Left hindlimb (tissue), 1 donor: ENCODE results near the gene PARVA.

ENCODE experiments used
- DNase-seq: peaks from one replicate; pipeline ENCODE4 v3.0.0-alpha.2; 2018

The PARVA gene

GRCh38 chr11:12464303-12464702 lies 86.9 kb downstream of the PARVA start:
- DNase-seq: no peak

DNA sequence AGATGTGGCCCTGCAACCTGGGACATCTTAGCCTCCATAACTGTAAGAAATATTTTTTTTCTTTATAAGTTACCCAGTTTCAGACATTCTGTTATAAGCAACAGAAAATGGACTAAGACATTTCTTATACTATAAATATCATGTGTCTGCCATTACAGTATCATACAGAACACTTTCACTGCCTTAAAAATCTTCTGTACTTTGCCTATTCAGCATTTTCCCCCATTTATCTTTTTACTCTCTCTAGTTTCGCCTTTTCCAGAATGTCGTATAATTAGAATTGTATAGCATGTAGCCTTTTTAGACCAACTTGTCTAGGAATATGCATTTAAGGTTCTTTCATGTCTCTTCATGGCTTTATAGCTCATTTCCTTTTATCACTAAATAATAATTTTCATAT lies 88.0 kb downstream of the PARVA start:
- DNase-seq: no peak

DNA sequence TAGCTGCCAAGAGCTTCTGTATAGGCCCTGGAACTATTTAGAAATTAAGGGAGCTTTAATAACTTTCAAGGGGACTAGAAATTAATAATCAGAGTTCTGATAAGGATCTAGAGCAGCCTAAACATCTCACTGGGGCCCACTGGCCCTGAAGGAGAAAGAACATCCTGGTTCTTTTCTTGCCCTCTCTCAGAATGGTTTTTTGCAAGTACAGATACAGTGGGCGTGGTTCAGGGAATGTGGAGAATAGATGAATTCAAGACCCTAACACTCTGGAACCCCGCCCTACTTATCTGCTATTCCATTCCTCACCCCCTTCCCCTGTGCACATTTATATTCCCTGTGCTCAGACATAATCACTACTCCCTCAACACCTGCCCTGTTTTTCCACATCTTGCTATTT lies 90.2 kb downstream of the PARVA start:
- no peak for DNase-seq

- DNase-seq: peak; percentile 64
These were observed 92.1 kb downstream of the PARVA start for GRCh38 chr11:12469451-12469850.

GRCh38 chr11:12470236-12470635 lies 92.9 kb downstream of the PARVA start:
- no peak for DNase-seq

DNA sequence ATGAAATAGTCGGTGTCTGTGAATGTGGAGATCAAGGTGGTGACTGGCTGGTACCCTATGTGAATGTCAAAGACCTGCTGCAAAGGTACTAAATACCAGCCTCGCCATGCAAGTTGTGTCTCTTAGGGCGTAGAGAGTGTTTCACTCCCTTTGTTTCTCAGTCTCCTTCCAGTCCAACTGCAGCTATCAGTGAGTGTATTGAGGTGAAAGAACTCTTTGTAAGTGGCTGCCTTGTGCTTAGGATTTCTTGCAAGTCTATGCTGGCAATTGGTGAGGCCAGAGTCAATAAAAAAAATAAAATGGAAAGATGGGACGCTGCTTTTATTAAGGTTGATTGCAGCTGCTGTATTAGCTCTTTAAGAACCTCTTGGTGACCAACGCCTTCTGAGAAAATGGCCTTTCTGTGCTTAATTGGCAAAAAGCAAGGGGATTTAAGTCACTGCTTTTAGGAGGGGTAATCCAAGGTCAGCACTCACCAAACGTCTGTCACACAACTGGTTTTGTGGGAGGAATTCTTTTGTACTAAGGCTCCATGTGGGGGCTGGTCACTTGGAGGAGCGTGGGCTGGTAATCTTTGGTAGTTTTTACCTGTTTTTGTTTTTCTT lies 95.1 kb downstream of the PARVA start:
- no peak for DNase-seq

DNA sequence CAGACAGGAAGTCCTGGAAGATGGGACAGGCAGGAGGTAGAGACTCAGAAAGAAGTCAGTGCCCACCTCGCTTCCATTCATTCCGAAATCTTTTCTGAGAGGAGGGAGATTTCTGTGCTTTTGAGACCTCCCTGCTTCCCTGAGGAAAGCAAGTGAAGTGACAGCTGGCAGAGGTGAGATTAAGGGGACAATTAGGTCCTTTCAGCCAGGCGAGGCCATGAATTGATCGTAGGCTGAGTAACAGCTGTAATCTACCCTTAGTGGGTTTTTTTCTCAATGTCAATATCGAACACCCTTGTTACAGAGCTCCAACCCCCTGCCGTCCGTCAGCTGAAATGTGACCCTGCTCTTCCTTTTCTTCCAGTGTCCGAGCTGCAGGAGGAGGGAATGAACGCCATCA lies 96.0 kb downstream of the PARVA start:
- no peak for DNase-seq

DNA sequence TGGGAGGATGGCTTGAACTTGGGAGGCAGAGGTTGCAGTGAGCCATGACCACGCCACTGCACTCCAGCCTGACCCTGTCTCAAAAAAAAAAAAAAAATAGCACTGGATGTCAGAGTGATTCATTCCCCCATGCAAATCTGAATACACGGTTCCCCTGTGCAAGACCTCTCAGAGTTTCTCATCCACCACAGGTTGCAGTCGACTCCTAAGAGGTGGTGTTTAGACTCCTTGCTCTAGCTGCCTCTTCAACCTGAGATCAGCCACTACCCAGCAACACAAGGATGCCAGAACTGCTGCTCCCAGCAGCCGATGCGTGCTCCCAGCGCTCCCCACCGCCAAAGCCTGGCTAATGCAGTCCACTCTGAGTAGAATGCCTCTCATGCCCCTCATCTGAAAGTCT lies 97.5 kb downstream of the PARVA start:
- DNase-seq: no peak

DNA sequence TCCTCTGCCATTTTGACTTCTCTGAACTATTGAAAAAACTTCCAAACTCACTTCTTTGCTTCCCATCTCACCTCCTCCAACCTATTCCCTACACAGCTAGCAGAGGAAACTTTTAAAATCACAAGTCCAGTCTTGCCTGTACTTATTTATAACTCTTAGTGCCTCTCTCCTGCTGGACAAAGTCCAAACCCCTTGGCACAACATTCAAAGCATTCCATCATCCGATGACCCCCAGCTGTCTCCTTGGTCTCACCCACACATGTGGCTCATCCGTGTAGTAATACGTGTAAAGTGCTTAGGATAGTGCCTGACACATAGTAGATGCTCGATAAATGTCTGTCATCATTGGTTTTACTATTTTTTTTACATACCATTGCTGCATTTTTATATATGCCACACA lies 101.4 kb downstream of the PARVA start:
- DNase-seq: no peak

GRCh38 chr11:12480401-12480800 lies 103.0 kb downstream of the PARVA start:
- DNase-seq: no peak

- no peak for DNase-seq
These were observed 105.5 kb downstream of the PARVA start for GRCh38 chr11:12482839-12483238.

DNA sequence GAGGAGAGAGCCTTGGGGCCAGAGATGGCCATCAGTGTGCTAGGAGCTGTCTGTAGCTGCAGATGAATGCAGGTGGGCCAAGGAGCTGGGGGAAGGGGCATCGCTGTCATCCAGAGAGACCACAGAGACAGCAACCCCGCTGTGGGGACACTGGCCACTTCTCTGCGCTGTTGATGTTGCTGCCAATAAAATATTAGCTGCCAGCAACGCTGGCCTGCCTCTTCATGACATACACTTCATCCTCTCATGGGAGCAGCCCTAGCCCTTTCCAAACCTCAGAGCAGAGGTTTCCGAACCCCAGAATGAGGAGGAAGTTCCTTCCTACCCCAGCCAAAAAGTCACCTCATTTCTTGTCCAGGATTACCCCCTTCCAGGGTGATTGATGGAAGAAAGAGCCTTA lies 106.2 kb downstream of the PARVA start:
- DNase-seq: no peak

GRCh38 chr11:12485328-12485727 lies 108.0 kb downstream of the PARVA start:
- DNase-seq: no peak

DNA sequence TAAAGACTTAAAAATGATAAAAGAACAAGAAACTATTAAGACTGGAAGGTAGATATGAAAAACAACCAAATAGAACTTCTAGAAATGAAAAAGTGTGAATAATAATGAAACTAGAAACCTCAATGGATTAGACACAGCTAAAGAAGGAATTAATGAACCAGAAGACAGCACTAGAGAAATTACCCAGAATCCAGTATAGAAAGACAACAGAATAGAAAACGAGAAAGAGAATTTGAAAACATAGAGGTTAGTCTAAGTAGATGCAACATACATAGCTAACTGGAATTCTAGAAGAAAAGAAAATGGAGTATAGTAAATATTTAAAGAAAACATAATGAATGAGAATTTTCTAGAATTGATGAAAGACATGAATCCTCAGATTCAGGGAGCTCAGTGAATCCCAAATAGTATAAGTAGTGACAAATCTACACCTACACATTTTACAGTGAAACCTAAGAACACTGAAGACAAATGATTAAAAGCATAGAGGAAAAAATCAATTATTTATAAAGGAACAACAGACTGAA lies 111.9 kb downstream of the PARVA start:
- DNase-seq: no peak

GRCh38 chr11:12494699-12495098 lies 117.3 kb downstream of the PARVA start:
- no peak for DNase-seq

DNA sequence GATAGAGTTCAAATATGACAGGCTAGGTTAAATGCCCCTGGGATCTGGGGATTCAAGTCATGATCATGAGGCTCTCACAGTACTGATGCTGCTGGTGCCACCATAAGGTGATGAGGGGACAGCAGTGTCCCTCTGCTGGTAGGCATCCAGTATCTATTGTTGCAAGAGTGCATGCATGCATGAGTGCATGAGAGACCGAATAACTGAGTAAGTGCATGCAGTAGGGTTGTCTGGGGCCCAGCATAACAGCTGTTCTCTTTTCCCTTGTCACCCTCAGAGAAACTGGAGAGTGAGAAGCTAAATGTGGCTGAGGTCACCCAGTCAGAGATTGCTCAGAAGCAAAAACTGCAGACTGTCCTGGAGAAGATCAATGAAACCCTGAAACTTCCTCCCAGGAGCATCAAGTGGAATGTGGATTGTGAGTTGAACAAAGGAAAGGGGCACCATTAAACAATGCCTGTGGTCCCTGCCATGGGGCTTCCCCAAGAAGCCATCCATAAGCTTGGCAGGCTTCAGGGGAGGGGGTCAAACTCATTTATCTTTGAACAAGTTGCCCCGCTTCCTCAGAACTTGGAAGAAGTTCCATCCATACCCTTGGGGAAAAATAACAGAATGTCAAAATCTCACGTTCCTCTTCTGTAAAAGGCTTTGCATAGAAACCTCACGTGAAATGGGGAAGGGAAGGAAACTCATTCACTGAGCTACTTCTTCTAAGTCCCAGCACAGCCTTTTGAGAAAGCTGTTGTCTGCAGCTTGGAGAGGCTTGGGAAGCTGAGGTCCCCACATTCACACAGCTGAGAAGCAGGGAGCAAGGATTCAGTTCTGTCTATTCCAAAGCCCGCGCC lies 119.0 kb downstream of the PARVA start:
- DNase-seq: no peak

DNA sequence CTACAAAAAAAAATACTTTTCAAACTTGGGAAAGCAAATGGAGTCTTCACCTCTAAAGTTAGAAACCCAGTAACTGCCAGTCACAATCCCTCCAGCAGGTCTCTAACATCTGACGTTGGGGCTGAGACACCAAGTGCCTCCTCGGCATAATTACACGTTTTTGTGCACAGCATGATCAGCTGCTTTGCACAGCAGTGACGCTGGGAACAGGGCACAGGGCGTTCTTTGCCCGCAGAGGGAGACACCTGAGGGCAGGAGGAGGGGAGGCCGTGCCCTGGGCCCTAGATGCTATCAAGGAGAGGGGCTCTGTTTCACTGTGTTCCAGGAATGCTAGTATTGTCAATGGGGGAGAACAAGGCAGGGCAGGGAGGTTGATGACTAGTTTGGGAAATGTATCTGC lies 120.1 kb downstream of the PARVA start:
- DNase-seq: no peak

DNA sequence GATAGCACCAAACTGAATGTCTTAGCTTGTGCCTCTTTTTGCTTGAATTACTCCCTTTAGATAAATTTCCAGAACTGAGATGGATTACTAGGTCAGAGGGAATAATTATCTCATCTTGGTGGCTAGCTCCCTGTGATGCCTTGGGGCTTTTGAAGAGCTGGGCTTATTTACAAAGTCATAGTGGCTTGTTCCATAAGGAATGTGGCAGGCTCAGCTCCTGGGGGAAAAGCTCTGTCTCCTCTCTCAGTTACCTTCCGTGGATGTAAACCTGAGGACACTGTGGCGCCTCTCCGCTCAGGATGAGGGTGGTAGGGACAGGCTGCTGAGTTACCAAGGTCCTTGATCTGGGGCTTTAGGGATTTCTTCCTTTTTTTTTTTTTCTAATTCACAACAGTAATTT lies 121.7 kb downstream of the PARVA start:
- no peak for DNase-seq

DNA sequence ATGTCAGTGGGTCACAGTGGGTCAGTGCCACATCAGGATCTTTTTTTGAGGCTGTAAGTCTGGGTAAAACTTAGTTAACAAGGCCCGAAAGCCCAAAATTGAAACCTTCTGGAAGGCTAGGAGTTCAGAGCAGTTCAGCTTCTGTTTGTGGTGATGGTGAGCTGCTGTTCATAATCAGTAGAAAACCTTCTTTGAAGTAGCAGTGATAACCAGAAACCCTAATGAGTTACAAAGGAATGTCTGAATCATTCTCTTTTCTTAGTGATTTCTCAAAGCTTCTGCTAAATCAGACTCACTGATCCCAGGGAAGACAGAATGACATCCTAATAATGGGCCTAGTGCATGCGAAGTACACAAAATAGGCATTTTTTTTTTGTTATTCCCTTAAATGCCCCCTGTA lies 124.7 kb downstream of the PARVA start:
- no peak for DNase-seq

DNA sequence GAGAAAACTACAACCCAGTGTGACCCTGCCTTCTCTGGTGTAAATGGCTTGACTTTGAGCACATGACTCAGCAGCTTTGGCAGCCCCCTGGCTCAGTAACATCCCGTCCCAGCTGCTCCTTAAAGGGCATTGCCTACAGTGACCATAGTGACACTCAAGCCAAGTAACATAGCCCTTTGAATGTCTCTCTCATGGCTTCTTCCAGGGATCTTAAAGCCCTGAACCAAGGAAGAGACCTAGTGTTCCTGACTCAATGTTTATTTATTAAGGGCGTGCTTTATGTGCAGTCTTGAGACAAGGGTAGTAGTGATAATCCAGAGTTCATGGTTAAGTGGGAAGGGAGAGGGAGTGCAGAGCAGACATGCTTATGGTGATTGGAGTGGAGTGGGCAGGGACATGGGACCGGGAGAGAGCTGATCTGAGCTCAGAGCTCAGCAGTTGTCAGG lies 125.7 kb downstream of the PARVA start:
- DNase-seq: no peak

- DNase-seq: no peak
These were observed 126.5 kb downstream of the PARVA start for GRCh38 chr11:12503886-12504285.

DNA sequence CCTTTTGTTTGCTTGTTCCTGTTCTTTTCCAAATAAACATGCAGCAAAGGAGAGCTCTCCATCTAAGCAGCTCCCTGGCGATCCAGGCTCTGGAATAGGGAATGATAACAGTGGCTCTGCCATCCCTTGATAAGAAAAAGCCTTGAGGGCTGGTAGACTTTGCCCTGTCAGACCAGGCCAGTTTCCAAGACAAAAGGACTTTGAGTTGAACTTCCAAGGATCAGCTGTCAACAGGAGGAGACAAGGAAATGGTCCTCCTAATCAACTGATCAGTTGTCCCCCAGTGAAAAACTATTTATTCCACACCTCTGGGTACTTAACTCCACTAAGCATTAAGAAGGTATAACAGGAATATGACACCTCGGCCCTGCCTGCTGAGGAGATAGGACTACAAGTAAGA lies 127.8 kb downstream of the PARVA start:
- no peak for DNase-seq

DNA sequence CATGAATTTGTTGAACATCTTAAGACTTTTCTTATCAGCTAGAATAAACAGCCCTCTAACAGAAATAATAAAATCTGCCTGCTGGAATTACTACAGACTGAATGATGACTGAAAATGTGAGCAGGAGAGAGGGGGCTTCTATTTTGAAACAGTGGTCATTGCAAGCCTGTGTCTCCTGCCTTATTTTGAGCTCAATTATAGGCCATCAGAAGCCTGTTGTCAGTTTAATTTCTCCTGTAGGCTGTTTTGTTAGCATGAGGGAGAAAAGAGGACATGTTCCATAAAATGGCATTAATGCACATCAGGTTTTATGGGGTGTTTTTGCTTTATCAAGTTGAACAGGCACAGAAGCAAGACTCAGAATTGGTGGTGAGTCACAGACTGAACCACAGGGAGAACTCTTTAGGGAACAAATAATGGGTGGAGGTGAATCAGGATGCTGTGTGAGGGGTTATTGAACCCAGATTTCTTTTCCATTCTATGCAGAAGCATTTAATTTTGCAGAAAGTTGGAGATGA lies 129.1 kb downstream of the PARVA start:
- no peak for DNase-seq

GRCh38 chr11:12507391-12507790 lies 130.0 kb downstream of the PARVA start:
- no peak for DNase-seq
